ENCODE results near the gene OR51B6. TPM values are rescaled to one million over a fixed set of nuclear protein-coding genes. Genes with fewer than 3 reads are reported as not detected.
"Not testable (repeated sequence)": the region's sequence is repeated elsewhere in the genome, so short reads cannot be mapped to it uniquely, and the experiment has no call there.

The OR51B6 gene
- total RNA-seq, 5 donors from 2014 or later (not counting 1 experiment from before 2014, with no cell fraction given): not detected

DNA sequence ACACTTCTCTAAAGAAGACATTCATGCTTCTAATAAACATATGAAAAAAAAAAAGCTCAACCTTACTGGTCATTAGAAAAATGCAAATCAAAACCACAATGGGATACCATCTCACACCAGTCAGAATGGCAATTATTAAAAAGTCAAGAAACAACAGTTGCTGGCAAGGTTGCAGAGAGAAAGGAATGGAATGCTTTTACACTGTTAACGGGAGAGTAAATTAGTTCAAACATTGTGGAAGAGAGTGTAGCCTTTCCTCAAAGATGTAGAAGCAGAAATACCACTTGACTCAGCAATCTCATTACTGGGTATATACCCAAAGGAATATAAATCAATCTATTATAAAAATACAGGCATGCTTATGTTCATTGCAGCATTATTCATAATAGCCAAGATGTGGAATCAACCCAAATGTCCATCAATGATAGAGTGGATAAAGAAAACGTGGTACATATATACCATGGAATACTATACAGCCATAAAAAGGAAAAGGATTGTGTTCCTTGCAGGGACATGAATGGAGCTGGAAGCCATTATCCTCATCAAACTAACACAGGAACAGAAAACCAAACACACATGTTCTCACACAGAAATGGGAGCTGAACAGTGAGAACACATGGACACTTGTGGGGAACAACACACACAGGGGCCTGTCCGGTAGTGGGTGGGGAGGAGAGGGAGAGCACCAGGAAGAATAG is 37.8 kb upstream of the OR51B6 start:
- DNase-seq, POLR2A ChIA-PET: not testable (repeated sequence)

DNA sequence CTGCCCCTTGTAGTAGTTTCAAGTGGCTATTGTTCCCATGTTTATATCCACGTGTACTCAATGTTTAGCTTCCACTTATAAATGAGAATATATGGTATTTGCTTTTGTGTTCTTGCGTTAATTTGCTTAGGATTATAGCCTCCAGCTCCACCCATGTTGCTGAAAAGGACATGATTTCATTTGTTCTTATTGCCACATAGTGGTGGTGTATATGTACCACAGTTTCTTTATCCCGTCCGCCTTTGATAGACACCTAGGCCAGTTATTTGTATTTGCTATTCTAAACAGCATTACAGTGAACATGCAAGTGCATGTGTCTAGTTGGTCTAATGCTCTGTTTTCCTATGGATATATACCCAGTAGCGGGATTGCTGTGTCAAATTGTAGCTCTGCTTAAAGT is 34.0 kb upstream of the OR51B6 start:
- no peaks in the 10 kb centered on the region for H3K36me3 Mint-ChIP-seq
- H3K27ac ChIP-seq (ENCODE audit: low read length): no peak overlapping the region
- ATAC-seq (replicated peaks in 1 of 4): no peak
- H3K4me1 ChIP-seq (ENCODE audit: control insufficient read depth in 1 of 2, extremely low read depth in 1 of 2, insufficient read depth in 2 of 2, low read length in 2 of 2): no peaks in the 10 kb centered on the region
- no peaks in the 10 kb centered on the region for H3K36me3 ChIP-seq (ENCODE audit: control insufficient read depth in 2 of 2, extremely low read depth in 1 of 2, insufficient read depth in 1 of 2, low read length in 1 of 2)
- H3K27me3 Mint-ChIP-seq: no peaks in the 10 kb centered on the region
- no peaks in the 10 kb centered on the region for H3K4me1 Mint-ChIP-seq
- H3K9me3 ChIP-seq: no peaks in the 10 kb centered on the region
- peaks cover 0 to 8% (median 3%) of the 10 kb centered on the region in 3 donors for H3K9me3 Mint-ChIP-seq
- H3K27ac Mint-ChIP-seq: no peak overlapping the region
- no CpG with 5 or more reads among the region's 5 CpGs for WGBS (ENCODE audit: insufficient coverage)
- H3K27me3 ChIP-seq (replicated peaks in 1 of 2; ENCODE audit: control insufficient read depth in 2 of 2, extremely low read depth in 1 of 2, insufficient read depth in 2 of 2, low read length in 1 of 2): peaks cover 0 to 4% of the 10 kb centered on the region in 2 experiments
- CTCF ChIA-PET: no interaction called here
- POLR2A ChIA-PET: no interaction called here
- no peak overlapping the region for H3K4me3 ChIP-seq (ENCODE audit: control insufficient read depth in 1 of 2, extremely low read depth in 1 of 2, low read length in 1 of 2)
- no peak for DNase-seq
- no peak overlapping the region for H3K4me3 Mint-ChIP-seq

More for the DNA sequence above, 37.8 kb upstream of the OR51B6 start:
- H3K27me3 ChIP-seq (replicated peaks in 1 of 2; ENCODE audit: control insufficient read depth in 2 of 2, extremely low read depth in 1 of 2, insufficient read depth in 2 of 2, low read length in 1 of 2); H3K4me1 ChIP-seq (ENCODE audit: control insufficient read depth in 1 of 2, extremely low read depth in 1 of 2, insufficient read depth in 2 of 2, low read length in 2 of 2); ATAC-seq (replicated peaks in 1 of 4); H3K9me3 ChIP-seq; H3K36me3 ChIP-seq (ENCODE audit: control insufficient read depth in 2 of 2, extremely low read depth in 1 of 2, insufficient read depth in 1 of 2, low read length in 1 of 2); H3K4me3 Mint-ChIP-seq; H3K36me3 Mint-ChIP-seq; H3K27ac Mint-ChIP-seq; H3K27me3 Mint-ChIP-seq; H3K27ac ChIP-seq (ENCODE audit: low read length); H3K4me1 Mint-ChIP-seq; H3K9me3 Mint-ChIP-seq; H3K4me3 ChIP-seq (ENCODE audit: control insufficient read depth in 1 of 2, extremely low read depth in 1 of 2, low read length in 1 of 2); CTCF ChIA-PET: not testable (repeated sequence)
- no CpG with 5 or more reads among the region's 3 CpGs for WGBS (ENCODE audit: insufficient coverage)

- Mint-ChIP-seq H3K4me1 (no peaks in the 10 kb centered on the region), H3K27ac (no peak within 1 kb of the TSS), H3K36me3 (no peaks in the 10 kb centered on the region), H3K9me3 (no peaks in the 10 kb centered on the region), H3K4me3 (no peak within 1 kb of the TSS), H3K27me3 (no peaks in the 10 kb centered on the region)
- H3K9me3 ChIP-seq: no peaks in the 10 kb centered on the region
- no peak within 1 kb of the TSS for H3K27ac ChIP-seq (ENCODE audit: low read length)
- no peaks in the 10 kb centered on the region for H3K27me3 ChIP-seq (replicated peaks in 1 of 2; ENCODE audit: control insufficient read depth in 2 of 2, extremely low read depth in 1 of 2, insufficient read depth in 2 of 2, low read length in 1 of 2)
- H3K4me1 ChIP-seq (ENCODE audit: control insufficient read depth in 1 of 2, extremely low read depth in 1 of 2, insufficient read depth in 2 of 2, low read length in 2 of 2): no peaks in the 10 kb centered on the region
- POLR2A ChIA-PET: no interaction called here
- 100% methylated on average over 1 of the region's 3 CpGs for WGBS (ENCODE audit: insufficient coverage)
- DNase-seq (no peak), ATAC-seq (replicated peaks in 1 of 4) (no peak)
- H3K4me3 ChIP-seq (ENCODE audit: control insufficient read depth in 1 of 2, extremely low read depth in 1 of 2, low read length in 1 of 2): no peak within 1 kb of the TSS
- no peaks in the 10 kb centered on the region for H3K36me3 ChIP-seq (ENCODE audit: control insufficient read depth in 2 of 2, extremely low read depth in 1 of 2, insufficient read depth in 1 of 2, low read length in 1 of 2)
- CTCF ChIA-PET: no interaction called here
These were observed 27.1 kb upstream of the OR51B6 start, which contains the start of gene OR51B2 for GRCh38 chr11:5324197-5324596. Gene OR51B2 (minus strand): TSS chr11:5324297. CDS start chr11:5324297, 0 bp downstream.

DNA sequence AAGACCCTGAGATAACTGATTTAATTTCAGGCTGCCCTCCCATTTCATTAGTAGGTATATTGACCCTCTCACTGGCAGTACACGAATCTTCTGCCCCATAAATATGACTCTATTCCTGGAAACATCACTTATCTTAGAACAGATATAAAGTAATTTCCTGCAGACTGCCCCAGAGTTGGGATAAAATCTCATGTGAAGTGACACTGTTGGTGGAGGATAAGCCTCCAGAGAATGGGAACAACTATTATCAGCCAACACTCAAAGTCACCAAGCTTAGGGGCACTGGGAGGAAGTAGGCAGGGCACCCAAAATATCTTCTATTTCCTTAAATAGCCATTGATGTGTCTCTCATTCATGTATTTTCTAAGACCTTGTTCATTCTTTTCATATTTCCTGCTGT is 16.1 kb upstream of the OR51B6 start:
- POLR2A ChIA-PET: no interaction called here
- DNase-seq (no peak), ATAC-seq (replicated peaks in 1 of 4) (no peak)
- no peak overlapping the region for H3K27ac ChIP-seq (ENCODE audit: low read length)
- H3K27ac Mint-ChIP-seq: no peak overlapping the region
- no peak overlapping the region for H3K4me3 Mint-ChIP-seq
- no peaks in the 10 kb centered on the region for H3K36me3 Mint-ChIP-seq
- CTCF ChIA-PET: no interaction called here
- H3K9me3 ChIP-seq: no peaks in the 10 kb centered on the region
- no peaks in the 10 kb centered on the region for H3K36me3 ChIP-seq (ENCODE audit: control insufficient read depth in 2 of 2, extremely low read depth in 1 of 2, insufficient read depth in 1 of 2, low read length in 1 of 2)
- no CpG with 5 or more reads among the region's 1 CpG for WGBS (ENCODE audit: insufficient coverage)
- no peaks in the 10 kb centered on the region for H3K4me1 Mint-ChIP-seq
- no peaks in the 10 kb centered on the region for H3K9me3 Mint-ChIP-seq
- H3K4me1 ChIP-seq (ENCODE audit: control insufficient read depth in 1 of 2, extremely low read depth in 1 of 2, insufficient read depth in 2 of 2, low read length in 2 of 2): no peaks in the 10 kb centered on the region
- H3K4me3 ChIP-seq (ENCODE audit: control insufficient read depth in 1 of 2, extremely low read depth in 1 of 2, low read length in 1 of 2): no peak overlapping the region
- H3K27me3 Mint-ChIP-seq: peaks cover 0 to 15% of the 10 kb centered on the region in 2 donors
- H3K27me3 ChIP-seq (replicated peaks in 1 of 2; ENCODE audit: control insufficient read depth in 2 of 2, extremely low read depth in 1 of 2, insufficient read depth in 2 of 2, low read length in 1 of 2): no peaks in the 10 kb centered on the region

DNA sequence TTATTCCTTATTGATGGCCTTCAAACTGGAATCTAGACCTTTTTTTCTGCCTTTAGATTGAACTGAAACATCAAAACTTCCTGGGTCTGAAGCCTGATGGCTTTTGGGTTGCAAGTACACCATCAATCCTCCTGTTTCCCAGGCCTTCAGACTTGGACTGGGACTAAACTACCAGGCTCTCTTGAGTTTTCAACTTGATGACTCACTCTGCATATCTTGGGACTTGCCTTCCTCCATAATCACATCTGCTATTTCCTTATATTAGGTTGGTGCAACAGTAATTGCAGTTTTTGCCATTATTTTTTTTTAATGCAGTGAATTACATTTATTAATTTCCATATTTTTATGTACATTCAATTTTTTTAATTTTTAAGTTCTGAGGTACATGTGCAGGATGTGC is 15.0 kb upstream of the OR51B6 start:
- Mint-ChIP-seq H3K9me3 (no peaks in the 10 kb centered on the region), H3K4me3 (no peak overlapping the region), H3K4me1 (no peaks in the 10 kb centered on the region), H3K36me3 (no peaks in the 10 kb centered on the region), H3K27ac (no peak overlapping the region), H3K27me3 (peaks cover 0 to 19% of the 10 kb centered on the region in 2 donors)
- POLR2A ChIA-PET: no interaction called here
- no peak overlapping the region for H3K4me3 ChIP-seq (ENCODE audit: control insufficient read depth in 1 of 2, extremely low read depth in 1 of 2, low read length in 1 of 2)
- H3K27me3 ChIP-seq (replicated peaks in 1 of 2; ENCODE audit: control insufficient read depth in 2 of 2, extremely low read depth in 1 of 2, insufficient read depth in 2 of 2, low read length in 1 of 2): no peaks in the 10 kb centered on the region
- no peaks in the 10 kb centered on the region for H3K36me3 ChIP-seq (ENCODE audit: control insufficient read depth in 2 of 2, extremely low read depth in 1 of 2, insufficient read depth in 1 of 2, low read length in 1 of 2)
- ATAC-seq (replicated peaks in 1 of 4) (no peak), DNase-seq (no peak)
- no peaks in the 10 kb centered on the region for H3K4me1 ChIP-seq (ENCODE audit: control insufficient read depth in 1 of 2, extremely low read depth in 1 of 2, insufficient read depth in 2 of 2, low read length in 2 of 2)
- H3K27ac ChIP-seq (ENCODE audit: low read length): no peak overlapping the region
- CTCF ChIA-PET: no interaction called here
- H3K9me3 ChIP-seq: no peaks in the 10 kb centered on the region

DNA sequence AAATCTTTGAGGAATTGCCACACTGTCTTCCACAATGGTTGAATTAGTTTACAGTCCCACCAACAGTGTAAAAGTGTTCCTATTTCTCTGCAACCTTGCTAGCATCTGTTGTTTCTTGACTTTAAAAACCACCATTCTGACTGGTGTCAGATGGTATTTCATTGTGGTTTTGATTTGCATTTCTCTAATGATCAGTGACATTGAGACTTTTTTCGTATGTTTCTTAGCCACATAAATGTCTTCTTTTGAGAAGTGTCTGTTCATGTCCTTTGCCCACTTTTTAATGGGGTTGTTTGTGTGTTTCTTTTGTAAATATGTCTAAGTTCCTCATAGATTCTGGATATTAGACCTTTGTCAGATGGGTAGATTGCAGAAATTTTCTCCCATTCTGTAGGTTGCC is 14.1 kb upstream of the OR51B6 start:
- DNase-seq; H3K27me3 ChIP-seq (replicated peaks in 1 of 2; ENCODE audit: control insufficient read depth in 2 of 2, extremely low read depth in 1 of 2, insufficient read depth in 2 of 2, low read length in 1 of 2); H3K4me1 ChIP-seq (ENCODE audit: control insufficient read depth in 1 of 2, extremely low read depth in 1 of 2, insufficient read depth in 2 of 2, low read length in 2 of 2); H3K9me3 Mint-ChIP-seq; POLR2A ChIA-PET; H3K4me3 Mint-ChIP-seq; H3K27ac ChIP-seq (ENCODE audit: low read length); H3K36me3 Mint-ChIP-seq; H3K36me3 ChIP-seq (ENCODE audit: control insufficient read depth in 2 of 2, extremely low read depth in 1 of 2, insufficient read depth in 1 of 2, low read length in 1 of 2); H3K9me3 ChIP-seq; H3K4me1 Mint-ChIP-seq; H3K27ac Mint-ChIP-seq; H3K4me3 ChIP-seq (ENCODE audit: control insufficient read depth in 1 of 2, extremely low read depth in 1 of 2, low read length in 1 of 2); CTCF ChIA-PET; ATAC-seq (replicated peaks in 1 of 4): not testable (repeated sequence)
- peaks cover 0 to 16% of the 10 kb centered on the region in 2 donors for H3K27me3 Mint-ChIP-seq
- no CpG with 5 or more reads among the region's 1 CpG for WGBS (ENCODE audit: insufficient coverage)
